Measurements from ENCODE around the gene EMC10. TPM values are rescaled to one million over a fixed set of nuclear protein-coding genes. Genes with fewer than 3 reads are reported as not detected.

The EMC10 gene
- total RNA-seq, 1 donor from 2014 or later: 144 TPM

DNA sequence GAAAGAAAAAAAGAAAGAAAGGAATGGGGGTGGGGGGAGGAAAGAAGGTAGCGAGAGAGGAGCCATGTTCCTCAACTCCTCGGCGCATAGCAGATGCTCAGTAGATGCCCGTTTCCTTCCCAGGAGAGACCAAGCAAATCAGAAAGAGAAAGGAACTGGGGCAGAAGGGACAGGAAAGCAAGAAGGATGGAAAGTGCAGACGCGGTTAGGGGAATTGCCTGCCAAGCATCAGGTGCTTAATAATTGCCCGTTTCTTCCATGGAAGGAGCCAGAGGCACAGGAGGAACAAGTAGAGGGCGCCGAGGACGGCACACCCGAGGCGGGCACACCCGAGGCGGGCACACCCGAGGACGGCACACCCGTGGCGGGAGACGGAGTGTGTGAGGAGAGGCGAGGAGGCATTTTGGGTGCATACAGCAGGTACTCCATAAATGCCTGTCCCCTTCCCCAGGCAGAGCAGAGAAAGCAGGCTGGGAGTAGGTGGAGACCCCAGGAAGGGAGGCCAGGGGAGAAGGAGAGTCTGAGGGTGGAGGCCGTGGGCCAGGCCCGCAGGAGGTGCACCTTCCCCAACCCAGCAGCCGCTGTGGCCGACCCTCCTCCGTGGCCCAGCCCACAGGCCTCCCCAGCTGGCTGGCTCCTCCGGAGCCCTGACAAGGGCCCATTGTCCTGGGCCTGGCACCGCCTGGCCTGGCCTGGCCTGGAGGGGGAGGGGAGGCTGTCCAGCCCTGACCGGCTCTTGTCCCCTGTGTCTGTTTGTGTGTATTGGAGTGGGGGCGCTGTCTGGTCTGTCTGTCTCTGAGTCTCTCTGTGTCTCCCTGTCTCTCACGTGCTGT is 20.1 kb downstream of the EMC10 start:
- Mint-ChIP-seq H3K27ac (ENCODE audit: unreplicated experiment) (no peak overlapping the region), H3K4me3 (ENCODE audit: unreplicated experiment) (no peak overlapping the region), H3K36me3 (ENCODE audit: low read depth) (no peaks in the 10 kb centered on the region), H3K4me1 (ENCODE audit: low read depth) (peaks cover 8% of the 10 kb centered on the region), H3K27me3 (ENCODE audit: low read depth) (peaks cover 28% of the 10 kb centered on the region), H3K9me3 (ENCODE audit: low read depth) (no peaks in the 10 kb centered on the region)
- DNase-seq (ENCODE audit: low spot score): peak; percentile 77
- TF ChIP-seq, protein P1, sequence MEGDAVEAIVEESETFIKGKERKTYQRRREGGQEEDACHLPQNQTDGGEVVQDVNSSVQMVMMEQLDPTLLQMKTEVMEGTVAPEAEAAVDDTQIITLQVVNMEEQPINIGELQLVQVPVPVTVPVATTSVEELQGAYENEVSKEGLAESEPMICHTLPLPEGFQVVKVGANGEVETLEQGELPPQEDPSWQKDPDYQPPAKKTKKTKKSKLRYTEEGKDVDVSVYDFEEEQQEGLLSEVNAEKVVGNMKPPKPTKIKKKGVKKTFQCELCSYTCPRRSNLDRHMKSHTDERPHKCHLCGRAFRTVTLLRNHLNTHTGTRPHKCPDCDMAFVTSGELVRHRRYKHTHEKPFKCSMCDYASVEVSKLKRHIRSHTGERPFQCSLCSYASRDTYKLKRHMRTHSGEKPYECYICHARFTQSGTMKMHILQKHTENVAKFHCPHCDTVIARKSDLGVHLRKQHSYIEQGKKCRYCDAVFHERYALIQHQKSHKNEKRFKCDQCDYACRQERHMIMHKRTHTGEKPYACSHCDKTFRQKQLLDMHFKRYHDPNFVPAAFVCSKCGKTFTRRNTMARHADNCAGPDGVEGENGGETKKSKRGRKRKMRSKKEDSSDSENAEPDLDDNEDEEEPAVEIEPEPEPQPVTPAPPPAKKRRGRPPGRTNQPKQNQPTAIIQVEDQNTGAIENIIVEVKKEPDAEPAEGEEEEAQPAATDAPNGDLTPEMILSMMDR (IDR thresholded peaks at IDR 0.05): no peak

DNA sequence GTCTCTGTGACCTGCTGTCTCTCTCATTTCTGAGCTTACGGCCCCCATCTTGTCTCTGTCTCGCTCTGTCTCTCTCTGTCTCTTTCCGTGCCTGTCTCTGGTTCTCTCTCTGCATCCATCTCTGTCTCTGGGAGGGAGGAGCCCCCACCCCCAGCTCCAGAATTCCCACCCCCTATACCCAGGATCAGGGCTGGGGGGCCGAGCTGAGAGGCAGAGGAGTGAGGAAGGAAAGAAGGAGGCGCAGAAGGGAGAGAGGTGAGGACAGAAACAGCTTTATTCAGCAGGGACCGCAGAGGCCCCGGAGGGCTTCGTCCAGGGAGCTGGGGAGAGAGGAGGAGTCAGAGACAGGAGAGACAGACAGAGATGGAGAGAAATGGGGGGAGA is 20.7 kb downstream of the EMC10 start:
- DNase-seq (ENCODE audit: low spot score): peak; percentile 46
- peaks cover 22% of the 10 kb centered on the region for H3K27me3 Mint-ChIP-seq (ENCODE audit: low read depth)

DNA sequence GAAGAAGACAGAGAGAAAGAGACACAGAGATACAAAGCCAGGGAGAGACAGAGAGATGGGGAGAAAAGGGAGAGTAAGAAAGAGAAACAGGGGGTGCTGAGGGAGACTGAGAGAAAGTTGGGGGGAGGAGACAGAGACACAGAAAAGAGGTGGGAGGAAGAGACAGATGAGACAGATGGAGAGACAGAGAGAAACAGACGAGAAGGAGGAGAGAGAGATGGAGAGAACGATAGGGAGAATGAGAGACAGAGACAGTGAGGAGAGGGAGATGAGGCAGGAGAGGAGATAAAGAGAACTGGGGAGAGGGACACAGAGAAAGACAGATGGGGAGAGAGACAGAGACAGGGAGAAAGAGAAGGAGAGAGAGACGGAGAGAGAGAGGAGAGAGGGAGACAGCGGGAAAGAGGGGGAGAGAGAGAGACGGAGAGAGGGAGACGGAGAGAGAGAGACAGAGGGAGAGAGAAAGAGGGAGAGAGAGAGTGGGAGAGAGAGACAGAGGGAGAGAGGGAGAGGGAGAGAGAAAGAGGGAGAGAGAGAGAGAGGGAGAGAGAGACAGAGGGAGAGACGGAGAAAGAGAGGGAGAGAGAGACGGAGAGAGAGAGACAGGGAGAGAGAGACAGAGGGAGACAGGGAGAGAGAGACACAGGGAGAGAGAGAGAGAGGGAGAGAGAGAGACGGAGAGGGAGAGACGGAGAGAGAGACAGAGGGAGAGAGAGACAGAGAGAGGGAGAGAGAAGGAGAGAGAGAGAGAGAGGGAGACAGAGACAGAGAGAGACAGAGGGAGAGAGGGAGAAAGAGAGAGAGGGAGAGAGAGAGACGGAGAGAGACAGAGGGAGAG is 22.1 kb downstream of the EMC10 start:
- TF ChIP-seq, protein P1 (IDR thresholded peaks at IDR 0.05): no peak
- H3K9me3 Mint-ChIP-seq (ENCODE audit: low read depth): no peaks in the 10 kb centered on the region

More for the DNA sequence above, 20.7 kb downstream of the EMC10 start:
- Mint-ChIP-seq H3K9me3 (ENCODE audit: low read depth) (no peaks in the 10 kb centered on the region), H3K4me1 (ENCODE audit: low read depth) (peaks cover 2% of the 10 kb centered on the region), H3K36me3 (ENCODE audit: low read depth) (no peaks in the 10 kb centered on the region), H3K27ac (ENCODE audit: unreplicated experiment) (no peak overlapping the region), H3K4me3 (ENCODE audit: unreplicated experiment) (no peak overlapping the region)
- TF ChIP-seq, protein P1 (IDR thresholded peaks at IDR 0.05): no peak

DNA sequence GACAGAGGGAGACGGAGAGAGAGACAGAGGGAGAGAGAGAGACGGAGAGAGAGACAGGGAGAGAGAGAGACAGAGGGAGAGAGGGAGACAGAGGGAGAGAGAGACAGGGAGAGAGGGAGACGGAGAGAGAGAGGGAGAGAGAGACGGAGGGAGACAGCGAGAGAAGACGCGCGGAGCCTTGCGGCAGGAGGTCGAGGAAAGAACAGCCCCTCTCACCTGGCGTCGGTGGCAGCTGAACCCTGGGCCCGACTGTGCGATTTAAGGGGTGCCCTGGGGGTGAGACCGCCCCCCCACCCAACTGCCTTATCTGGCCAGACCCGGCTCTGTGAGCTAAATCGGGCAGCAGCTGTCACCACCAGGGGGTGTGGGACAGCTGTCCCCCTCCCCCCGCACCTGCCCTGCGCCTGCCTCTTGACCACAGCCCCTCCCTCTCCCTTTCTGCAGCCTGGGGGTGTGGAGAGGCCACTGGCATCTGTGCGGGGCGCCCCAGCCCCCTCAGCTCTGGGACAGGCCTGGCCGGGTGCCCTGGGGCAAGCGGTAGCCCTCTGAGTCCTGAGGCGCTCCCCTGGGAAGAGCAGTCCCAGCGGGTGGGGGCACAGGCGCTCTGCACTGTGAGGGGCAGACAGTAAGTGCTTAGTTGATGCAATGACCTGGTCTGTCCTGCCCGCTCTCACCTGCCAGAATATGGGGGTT is 23.9 kb downstream of the EMC10 start:
- TF ChIP-seq, protein P1 (IDR thresholded peaks at IDR 0.05): peak; percentile 65
- Mint-ChIP-seq H3K36me3 (ENCODE audit: low read depth) (no peaks in the 10 kb centered on the region), H3K27ac (ENCODE audit: unreplicated experiment) (no peak overlapping the region), H3K27me3 (ENCODE audit: low read depth) (peaks cover 7% of the 10 kb centered on the region), H3K4me3 (ENCODE audit: unreplicated experiment) (no peak overlapping the region), H3K4me1 (ENCODE audit: low read depth) (no peaks in the 10 kb centered on the region), H3K9me3 (ENCODE audit: low read depth) (no peaks in the 10 kb centered on the region)
- DNase-seq (ENCODE audit: low spot score): peak; percentile 84

More for the DNA sequence above, 22.1 kb downstream of the EMC10 start:
- no peak for DNase-seq (ENCODE audit: low spot score)
- no peak overlapping the region for H3K27ac Mint-ChIP-seq (ENCODE audit: unreplicated experiment)
- peaks cover 17% of the 10 kb centered on the region for H3K27me3 Mint-ChIP-seq (ENCODE audit: low read depth)
- no peaks in the 10 kb centered on the region for H3K36me3 Mint-ChIP-seq (ENCODE audit: low read depth)
- H3K4me1 Mint-ChIP-seq (ENCODE audit: low read depth): no peaks in the 10 kb centered on the region
- H3K4me3 Mint-ChIP-seq (ENCODE audit: unreplicated experiment): no peak overlapping the region

DNA sequence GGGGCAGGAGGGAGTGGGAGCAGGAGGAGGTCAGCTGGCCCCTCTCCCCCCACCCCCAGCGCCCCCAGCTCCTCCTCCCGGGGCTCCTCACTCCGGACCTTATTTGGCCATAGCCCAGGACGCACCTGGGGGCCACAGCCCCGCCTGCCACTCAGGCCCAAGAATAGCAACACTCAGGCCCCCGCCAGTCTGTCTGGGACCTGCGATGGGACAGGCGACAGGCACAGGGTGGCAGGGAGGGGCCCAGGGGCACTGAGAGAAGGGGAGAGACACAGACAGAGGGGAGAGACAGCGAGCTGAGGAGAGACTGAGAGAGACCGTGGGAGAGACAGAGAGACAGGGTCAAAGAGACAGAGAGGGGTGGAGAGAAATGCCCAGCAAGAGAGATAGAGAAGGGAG is 24.4 kb downstream of the EMC10 start:
- H3K4me1 Mint-ChIP-seq (ENCODE audit: low read depth): no peaks in the 10 kb centered on the region
- no peak for DNase-seq (ENCODE audit: low spot score)
- H3K4me3 Mint-ChIP-seq (ENCODE audit: unreplicated experiment): no peak overlapping the region
- H3K27me3 Mint-ChIP-seq (ENCODE audit: low read depth): peaks cover 5% of the 10 kb centered on the region
- H3K9me3 Mint-ChIP-seq (ENCODE audit: low read depth): no peaks in the 10 kb centered on the region
- no peak overlapping the region for H3K27ac Mint-ChIP-seq (ENCODE audit: unreplicated experiment)
- TF ChIP-seq, protein P1 (IDR thresholded peaks at IDR 0.05): no peak
- H3K36me3 Mint-ChIP-seq (ENCODE audit: low read depth): no peaks in the 10 kb centered on the region

Data from chondrocyte (in vitro differentiated cells).